Measurements from ENCODE around the gene SH3TC1.

SH3TC1 gene

DNA sequence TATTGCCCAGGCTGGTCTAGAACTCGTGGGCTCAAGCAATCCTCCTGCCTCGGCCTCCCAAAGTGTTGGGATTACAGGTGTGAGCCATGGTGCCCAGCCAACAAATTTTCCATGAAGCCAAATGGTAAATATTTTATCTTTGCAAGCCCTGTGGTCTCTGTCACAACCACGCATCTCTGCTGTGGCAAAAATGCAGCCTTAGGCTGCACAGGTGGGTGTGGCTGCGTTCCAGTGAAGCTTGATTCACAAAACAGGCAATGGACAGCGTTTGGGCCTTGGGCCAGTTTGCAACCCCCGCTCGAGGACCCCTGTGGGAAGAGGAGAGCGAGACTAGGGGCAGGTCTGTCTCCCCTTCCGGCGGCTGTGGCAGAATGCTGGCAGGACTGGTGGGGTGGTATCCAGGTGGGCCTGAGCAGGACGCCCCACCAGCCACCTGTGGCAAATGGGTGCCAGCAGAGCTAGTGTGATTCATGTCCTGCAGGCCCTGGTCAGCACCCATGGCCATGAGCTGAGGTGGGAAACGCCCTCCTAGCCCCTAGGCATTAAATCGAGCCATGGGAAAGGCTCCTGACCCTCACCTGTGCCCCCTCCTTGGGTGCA lies 90.2 kb downstream of the SH3TC1 start:
- no peaks in the 10 kb centered on the region for H3K9me3 ChIP-seq
- peak overlapping the region; percentile 82 for H3K27ac ChIP-seq
- H3K4me1 ChIP-seq (ENCODE audit: control insufficient read depth in 1 of 2, insufficient read depth in 1 of 2, low read depth in 1 of 2, low read length in 1 of 2), result peaks cover 29 to 50% of the 10 kb centered on the region in 2 experiments
- TF ChIP-seq, protein P1, sequence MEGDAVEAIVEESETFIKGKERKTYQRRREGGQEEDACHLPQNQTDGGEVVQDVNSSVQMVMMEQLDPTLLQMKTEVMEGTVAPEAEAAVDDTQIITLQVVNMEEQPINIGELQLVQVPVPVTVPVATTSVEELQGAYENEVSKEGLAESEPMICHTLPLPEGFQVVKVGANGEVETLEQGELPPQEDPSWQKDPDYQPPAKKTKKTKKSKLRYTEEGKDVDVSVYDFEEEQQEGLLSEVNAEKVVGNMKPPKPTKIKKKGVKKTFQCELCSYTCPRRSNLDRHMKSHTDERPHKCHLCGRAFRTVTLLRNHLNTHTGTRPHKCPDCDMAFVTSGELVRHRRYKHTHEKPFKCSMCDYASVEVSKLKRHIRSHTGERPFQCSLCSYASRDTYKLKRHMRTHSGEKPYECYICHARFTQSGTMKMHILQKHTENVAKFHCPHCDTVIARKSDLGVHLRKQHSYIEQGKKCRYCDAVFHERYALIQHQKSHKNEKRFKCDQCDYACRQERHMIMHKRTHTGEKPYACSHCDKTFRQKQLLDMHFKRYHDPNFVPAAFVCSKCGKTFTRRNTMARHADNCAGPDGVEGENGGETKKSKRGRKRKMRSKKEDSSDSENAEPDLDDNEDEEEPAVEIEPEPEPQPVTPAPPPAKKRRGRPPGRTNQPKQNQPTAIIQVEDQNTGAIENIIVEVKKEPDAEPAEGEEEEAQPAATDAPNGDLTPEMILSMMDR (IDR thresholded peaks at IDR 0.05), result no peak
- no peak overlapping the region for H3K4me3 ChIP-seq (ENCODE audit: low read depth in 1 of 2, low read length in 1 of 2)
- H3K27me3 ChIP-seq, result no peaks in the 10 kb centered on the region
- peaks cover 45% of the 10 kb centered on the region for H3K36me3 ChIP-seq

DNA sequence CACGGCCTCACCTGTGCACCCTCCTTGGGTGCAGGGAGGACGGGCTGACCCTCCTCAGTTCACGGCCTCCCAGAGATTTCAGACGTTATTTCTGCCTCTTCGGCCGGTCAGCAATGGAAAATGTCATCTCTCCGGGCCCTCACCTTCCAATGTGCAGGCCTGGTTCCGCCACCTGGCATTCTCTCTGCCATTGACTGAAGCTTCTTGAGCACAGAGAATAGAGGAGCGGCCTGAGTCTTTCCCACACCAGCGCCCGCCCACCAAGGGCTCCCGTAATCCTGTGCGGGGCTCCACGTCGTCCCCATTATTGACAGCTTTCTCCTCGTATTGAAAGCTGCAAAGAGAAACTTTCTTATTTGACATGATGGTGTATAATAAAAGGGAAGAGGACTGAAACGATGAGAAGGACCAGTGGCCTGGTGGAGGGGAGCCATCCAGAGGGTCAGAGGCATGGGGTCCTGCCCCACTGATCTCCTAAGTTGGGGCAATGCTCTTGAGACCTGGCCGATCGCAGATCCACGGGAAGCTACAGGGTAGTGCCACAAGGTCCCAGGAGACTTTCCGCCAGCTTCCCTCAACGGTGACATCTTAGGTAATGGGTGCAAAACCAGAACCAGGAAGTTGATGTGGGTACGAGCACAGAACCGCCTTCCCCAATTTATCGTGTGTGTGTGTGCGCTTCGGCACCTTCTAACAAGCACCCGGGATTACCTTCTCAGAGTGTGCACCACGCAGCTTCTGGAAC lies 91.0 kb downstream of the SH3TC1 start:
- TF ChIP-seq, protein P1 (IDR thresholded peaks at IDR 0.05), result no peak
- peaks cover 49% of the 10 kb centered on the region for H3K36me3 ChIP-seq
- H3K9me3 ChIP-seq, result no peaks in the 10 kb centered on the region
- no peaks in the 10 kb centered on the region for H3K27me3 ChIP-seq
- no peak overlapping the region for H3K4me3 ChIP-seq (ENCODE audit: low read depth in 1 of 2, low read length in 1 of 2)
- peaks cover 31 to 55% of the 10 kb centered on the region in 2 experiments for H3K4me1 ChIP-seq (ENCODE audit: control insufficient read depth in 1 of 2, insufficient read depth in 1 of 2, low read depth in 1 of 2, low read length in 1 of 2)
- H3K27ac ChIP-seq, result peak overlapping the region; percentile 82

DNA sequence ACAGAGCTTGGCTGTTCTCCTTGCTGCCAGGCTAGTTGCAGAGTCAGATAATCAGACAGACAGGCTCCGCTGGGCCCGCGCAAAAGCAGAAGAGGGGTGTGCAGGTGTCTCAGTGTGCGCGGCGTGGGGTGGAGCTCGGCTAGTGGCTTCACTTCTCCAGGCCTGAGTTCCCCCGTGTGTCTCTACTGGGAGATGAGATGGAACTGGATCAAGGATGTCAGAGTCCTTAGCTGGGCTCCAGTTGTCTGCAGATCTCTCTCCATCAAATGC lies 91.5 kb downstream of the SH3TC1 start:
- peaks cover 36 to 60% of the 10 kb centered on the region in 2 experiments for H3K4me1 ChIP-seq (ENCODE audit: control insufficient read depth in 1 of 2, insufficient read depth in 1 of 2, low read depth in 1 of 2, low read length in 1 of 2)
- peak overlapping the region; percentile 82 for H3K27ac ChIP-seq
- no peaks in the 10 kb centered on the region for H3K9me3 ChIP-seq
- no peak overlapping the region for H3K4me3 ChIP-seq (ENCODE audit: low read depth in 1 of 2, low read length in 1 of 2)
- H3K36me3 ChIP-seq, result peaks cover 49% of the 10 kb centered on the region
- TF ChIP-seq, protein P1 (IDR thresholded peaks at IDR 0.05), result no peak
- H3K27me3 ChIP-seq, result no peaks in the 10 kb centered on the region
